Measurements from ENCODE around the gene MRPL27.

The MRPL27 gene

GRCh38 chr17:50381920-50382319, 8.9 kb upstream of the MRPL27 start:
- DNase-seq (ENCODE audit: extremely low read depth, low read depth): no peak
- no peak for TF ChIP-seq CTCF (IDR thresholded peaks at IDR 0.05; ENCODE audit: low read depth, low read length)

GRCh38 chr17:50381260-50381815, 8.4 kb upstream of the MRPL27 start:
- TF ChIP-seq CTCF (IDR thresholded peaks at IDR 0.05; ENCODE audit: low read depth, low read length): no peak; the same call in 1 of the 2 replicates
- no peak for DNase-seq (ENCODE audit: extremely low read depth, low read depth)

GRCh38 chr17:50380369-50381259, 7.6 kb upstream of the MRPL27 start:
- DNase-seq (ENCODE audit: extremely low read depth, low read depth): no peak
- TF ChIP-seq CTCF (IDR thresholded peaks at IDR 0.05; ENCODE audit: low read depth, low read length): no peak; the same call in 1 of the 2 replicates

- TF ChIP-seq CTCF (IDR thresholded peaks at IDR 0.05; ENCODE audit: low read depth, low read length): no peak
- no peak for DNase-seq (ENCODE audit: extremely low read depth, low read depth)
These were observed 6.6 kb upstream of the MRPL27 start for GRCh38 chr17:50379351-50380132.

- no peak for TF ChIP-seq CTCF (IDR thresholded peaks at IDR 0.05; ENCODE audit: low read depth, low read length)
- DNase-seq (ENCODE audit: extremely low read depth, low read depth): no peak
These were observed 3.0 kb upstream of the MRPL27 start for GRCh38 chr17:50375858-50376538.

GRCh38 chr17:50373705-50374104, 721 bp upstream of the MRPL27 start:
- no peak for DNase-seq (ENCODE audit: extremely low read depth, low read depth)
- no peak for TF ChIP-seq CTCF (IDR thresholded peaks at IDR 0.05; ENCODE audit: low read depth, low read length)
